HG02938 (cell line): ENCODE measurements around the gene MIB2.
"Not testable (repeated sequence)": the region's sequence is repeated elsewhere in the genome, so short reads cannot be mapped to it uniquely, and the experiment has no call there.

Experiments
- ATAC-seq: cut with Tn5 transposase; IDR thresholded peaks from one replicate; pipeline ENCODE4 v1.9.1; 2021; ENCODE audit warnings: mild to moderate bottlenecking, moderate library complexity; ENCODE audit not compliant: unreplicated experiment

MIB2 gene

GRCh38 chr1:1646326-1646725 lies 31.0 kb downstream of the MIB2 start:
- ATAC-seq: not testable (repeated sequence)

- ATAC-seq: not testable (repeated sequence)
Observed at GRCh38 chr1:1647567-1648241, 32.4 kb downstream of the MIB2 start.

- ATAC-seq: not testable (repeated sequence)
Observed at GRCh38 chr1:1648265-1648664, 33.0 kb downstream of the MIB2 start.

GRCh38 chr1:1658583-1659549 lies 43.6 kb downstream of the MIB2 start, which contains the start of gene CDK11B:
CDK11B (minus strand) TSS chr1:1659004; CDS start chr1:1657485, 1,519 bp downstream.
- ATAC-seq: peak; percentile 87

- ATAC-seq: not testable (repeated sequence)
Observed at GRCh38 chr1:1662392-1662791, 47.1 kb downstream of the MIB2 start.

GRCh38 chr1:1662830-1663560 lies 47.7 kb downstream of the MIB2 start:
- ATAC-seq: not testable (repeated sequence)

DNA sequence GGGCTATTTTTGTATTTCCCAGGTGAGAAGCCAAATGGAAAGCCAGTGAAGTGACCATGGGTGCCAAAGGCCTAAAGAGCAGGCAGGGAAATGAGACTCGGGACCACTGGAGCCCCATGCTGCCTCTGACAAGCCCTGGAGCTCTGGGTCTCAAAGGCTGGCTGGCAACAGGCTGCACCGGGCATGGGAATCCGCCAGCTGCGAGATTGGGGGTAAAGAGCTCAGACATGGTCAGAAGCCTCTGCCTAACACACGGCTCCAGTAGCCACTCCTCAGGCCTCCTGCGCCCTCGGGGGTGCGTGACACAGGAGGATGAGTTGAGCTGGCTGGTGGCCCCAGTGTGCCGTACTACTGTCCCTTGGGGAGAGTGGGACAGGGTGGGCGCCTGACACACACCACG lies 49.0 kb downstream of the MIB2 start:
- not testable (repeated sequence) for ATAC-seq

DNA sequence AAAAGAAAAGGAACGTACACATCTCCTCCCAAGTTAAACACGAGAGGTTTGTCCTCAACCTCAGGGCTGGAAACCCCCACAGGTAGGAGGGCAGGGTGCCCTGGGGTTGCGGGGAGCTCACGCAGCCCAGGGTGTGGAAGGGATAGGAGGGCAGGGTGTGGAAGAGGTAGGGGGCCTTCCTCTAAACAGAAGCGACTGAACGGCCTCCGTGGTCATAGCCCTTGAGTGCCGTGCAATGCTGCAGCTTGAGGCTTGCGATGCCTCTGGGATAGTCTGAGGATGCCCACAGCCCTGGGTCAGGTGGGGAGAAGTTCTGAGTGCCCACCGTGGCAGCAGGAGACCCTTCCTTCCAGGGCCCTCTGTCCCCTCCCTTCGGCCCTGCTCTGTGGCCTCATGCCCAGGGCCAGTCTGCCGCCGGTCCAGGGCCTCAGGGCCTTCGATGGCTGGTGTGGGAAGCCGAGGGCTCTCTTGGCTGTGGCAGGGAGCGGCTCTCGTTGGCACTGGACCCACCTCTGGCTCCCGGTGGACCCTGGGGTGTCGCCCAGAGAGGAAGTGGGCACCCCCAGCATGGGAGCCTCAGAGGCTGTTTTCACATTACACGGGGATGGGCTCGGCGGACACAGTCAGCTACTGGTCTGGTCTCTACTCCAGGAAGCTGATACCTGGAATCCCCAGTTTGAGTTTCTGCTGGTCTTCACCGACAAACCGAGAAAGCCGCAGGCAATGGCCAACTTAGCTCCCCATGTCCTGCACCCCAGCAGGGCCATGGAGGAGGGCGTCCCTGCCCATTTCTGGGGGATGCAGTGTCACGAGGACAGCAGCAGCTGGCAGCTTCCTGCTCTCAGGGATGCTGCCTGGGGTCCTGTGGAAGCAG lies 49.9 kb downstream of the MIB2 start:
- ATAC-seq: no peak

- no peak for ATAC-seq
Observed at GRCh38 chr1:1665815-1666251, 50.5 kb downstream of the MIB2 start.

DNA sequence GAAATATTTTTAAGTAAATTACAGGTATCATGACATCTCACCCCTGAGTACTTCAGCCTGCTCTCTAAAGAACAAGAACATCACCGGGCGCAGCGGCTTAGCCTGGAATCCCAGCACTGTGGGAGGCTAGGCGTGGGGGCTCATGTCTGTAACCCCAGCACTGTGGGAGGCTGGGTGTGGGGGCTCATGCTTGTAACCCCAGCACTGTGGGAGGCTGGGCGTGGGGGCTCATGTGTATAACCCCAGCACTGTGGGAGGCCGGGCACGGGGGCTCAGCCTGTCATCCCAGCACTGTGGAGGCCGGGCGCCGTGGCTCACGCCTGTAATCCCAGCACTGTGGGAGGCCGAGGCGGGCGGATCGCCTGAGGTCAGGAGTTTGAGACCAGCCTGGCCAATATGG lies 51.2 kb downstream of the MIB2 start:
- no peak for ATAC-seq

GRCh38 chr1:1669468-1670440 lies 54.5 kb downstream of the MIB2 start:
- no peak for ATAC-seq

DNA sequence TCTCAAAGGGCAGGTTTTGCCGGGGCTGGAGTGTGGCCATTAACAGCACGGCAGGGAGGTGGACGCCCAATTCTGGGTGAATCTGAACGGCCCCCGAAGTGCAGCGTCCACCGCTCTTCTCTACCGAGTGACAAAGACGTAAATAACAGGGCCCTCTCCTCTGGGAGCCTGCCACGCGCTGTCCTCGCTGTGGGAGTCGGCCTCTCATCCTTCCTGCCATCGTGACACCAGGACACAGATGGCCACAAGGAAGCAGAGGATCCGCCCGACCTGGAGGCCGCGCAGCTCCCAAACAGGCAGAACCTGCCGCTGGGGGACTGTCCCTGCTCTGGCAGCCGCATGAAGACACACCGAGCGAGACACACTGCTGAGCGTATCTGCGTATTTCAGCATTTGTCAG lies 55.6 kb downstream of the MIB2 start:
- ATAC-seq: no peak

DNA sequence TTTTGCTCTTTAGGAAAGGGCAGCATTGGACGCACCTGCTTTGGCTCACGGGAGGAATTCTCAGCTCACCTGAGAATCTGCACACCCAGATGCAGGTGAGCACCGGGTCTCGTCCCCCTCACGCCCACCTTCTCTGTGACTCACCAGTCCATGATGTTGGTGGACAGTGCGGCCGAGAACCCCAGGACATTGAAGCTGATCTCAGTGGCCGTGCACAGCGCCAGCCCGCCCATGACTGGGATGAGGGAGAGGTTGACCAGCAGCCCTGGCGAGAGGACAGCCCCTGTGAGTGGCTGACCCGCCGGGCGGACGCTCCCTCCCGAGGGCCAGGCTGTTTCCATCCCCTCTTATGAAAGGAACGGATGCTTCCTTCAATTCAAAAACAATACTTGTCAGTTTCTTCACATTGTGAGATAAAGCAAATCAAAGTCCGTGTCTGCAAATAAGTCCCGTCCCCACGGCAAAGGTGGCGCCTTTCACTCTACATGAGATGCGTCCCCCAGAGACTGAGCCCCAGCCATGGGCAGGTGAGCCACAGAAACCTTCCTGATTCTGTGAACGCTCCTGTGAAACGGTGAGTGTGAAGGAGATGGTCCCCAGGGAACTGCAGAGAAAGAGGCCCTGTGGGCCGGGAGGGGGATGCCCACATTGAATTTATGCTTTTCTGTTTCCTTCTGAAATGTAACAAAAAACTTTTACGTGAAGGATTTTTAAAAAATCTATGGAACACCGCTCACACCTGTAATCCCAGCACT lies 56.2 kb downstream of the MIB2 start:
- no peak for ATAC-seq

- no peak for ATAC-seq
Observed at GRCh38 chr1:1672181-1672965, 57.1 kb downstream of the MIB2 start.

DNA sequence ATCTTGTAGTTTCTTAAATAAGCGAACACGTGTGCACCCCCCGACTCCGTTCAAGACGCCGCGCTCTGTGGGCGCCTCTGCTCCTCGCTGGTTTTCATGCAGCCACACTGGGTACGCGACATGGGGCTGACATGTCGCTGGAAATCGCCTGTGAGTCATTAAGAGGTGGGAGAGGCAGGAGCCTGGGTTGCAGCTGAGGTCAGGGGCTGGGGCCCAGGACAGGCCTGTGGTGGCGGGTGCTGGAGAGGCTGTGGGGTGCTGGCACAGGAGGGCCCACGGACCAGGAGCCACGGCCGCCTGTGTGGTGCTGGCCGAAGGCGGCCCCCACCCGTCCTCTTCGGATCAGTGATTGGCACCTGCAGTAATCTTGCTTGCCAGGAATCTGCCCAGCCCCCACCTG lies 59.5 kb downstream of the MIB2 start:
- not testable (repeated sequence) for ATAC-seq

GRCh38 chr1:1675218-1675617 lies 59.9 kb downstream of the MIB2 start:
- ATAC-seq: not testable (repeated sequence)

DNA sequence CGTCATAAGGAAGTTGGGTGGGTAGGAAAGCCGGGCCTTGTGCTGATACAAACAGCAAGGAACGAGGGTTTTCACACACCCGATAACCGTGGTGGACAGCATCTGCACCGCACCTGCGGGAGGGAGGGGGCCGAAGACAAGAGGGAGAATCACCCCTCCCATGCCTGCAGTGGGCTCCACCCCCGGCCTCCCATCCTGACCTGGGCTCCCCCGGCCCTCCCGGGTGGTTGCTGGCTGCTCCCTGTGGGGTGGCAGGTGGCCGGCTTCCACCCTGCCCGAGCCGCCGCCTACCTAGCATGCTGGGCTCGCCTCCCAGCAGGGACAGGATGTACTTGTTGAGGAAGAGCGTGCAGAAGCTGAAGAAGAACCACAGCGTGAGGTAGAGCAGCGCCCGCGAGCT lies 60.8 kb downstream of the MIB2 start:
- ATAC-seq: not testable (repeated sequence)
